Colon (tissue), 2 donors: ENCODE data around the gene MTERF1.

ENCODE experiments used
- FAIRE-seq: peaks from 2 replicates; lab custom pipeline; 2012; peaks lifted over from hg19 to GRCh38; lab: Jason Lieb, UNC
- donor health status: control.
- donor health status: control.

Gene MTERF1

DNA sequence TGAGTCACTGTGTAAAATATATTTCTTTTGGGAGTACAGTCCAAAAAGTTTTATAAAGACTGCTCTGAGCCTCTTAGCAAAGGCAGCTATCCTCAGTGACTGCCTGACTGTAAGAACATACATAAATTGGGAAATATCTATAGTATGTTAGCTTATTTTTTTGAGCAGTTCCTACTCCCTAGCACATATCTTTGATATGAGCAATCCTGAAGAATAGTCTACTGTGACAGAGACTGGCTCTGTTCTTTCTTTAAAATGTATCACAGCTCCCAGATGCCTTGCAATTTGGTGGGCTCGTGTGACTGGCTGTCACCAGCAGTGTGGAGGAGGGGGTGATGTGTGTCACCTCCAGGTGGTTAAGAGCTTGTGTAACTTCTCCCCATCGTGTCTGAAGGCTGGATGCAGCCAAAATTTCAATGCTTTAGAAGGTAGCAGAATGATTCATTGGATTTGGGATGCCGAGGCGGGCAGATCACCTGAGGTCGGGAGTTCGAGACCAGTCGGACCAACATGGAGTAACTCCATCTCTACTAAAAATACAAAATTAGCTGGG, 47.9 kb downstream of the MTERF1 start:
- no peak for FAIRE-seq

DNA sequence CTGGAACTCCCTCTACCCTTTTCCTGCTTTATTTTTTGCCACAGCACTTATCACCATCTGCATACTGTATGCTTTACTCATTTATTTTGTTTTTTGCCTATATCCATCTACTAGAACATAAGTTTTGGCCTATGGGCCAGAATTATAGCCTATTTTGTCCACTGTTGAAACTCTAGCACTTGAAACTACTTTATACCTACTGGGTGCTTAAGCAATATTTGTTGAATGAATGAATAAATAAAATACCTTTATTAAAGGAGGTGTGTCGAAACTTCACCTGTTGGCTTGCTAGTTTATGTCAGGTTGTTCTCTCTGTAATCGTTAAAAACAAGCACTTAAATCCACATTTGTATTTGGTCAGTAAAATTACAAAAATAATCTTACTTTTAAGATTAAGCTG, 53.3 kb downstream of the MTERF1 start:
- no peak for FAIRE-seq

DNA sequence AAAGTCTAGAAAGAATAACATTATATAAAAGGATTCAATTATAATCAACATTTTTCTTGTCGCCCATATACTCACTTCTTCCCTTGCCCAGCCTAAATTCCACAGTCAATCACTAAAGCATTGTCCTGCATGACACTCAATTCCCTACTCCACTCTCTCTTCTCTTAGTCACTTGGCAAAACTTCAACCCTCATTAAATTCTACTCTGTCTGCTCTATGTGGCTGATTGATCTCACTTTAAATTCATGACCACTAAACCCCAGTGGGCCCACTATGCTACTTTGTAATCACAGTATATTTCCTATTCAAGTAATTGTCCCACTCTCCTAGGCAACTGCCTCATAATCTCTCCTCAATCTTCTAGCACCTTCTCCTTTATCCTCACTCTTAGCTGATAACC, 54.1 kb downstream of the MTERF1 start:
- no peak for FAIRE-seq

- no peak for FAIRE-seq
These were observed 56.3 kb downstream of the MTERF1 start for GRCh38 chr7:91824201-91824600.
